Smooth muscle cell (in vitro differentiated cells): ENCODE results near the gene ADGRL3. TPM values are rescaled to one million over a fixed set of nuclear protein-coding genes. Genes with fewer than 3 reads are reported as not detected.

Experiments
- DNase-seq: peaks from one replicate; lab custom pipeline; 2025; ENCODE audit not compliant: unreplicated experiment; lab: John Stamatoyannopoulos, UW
- H2AFZ ChIP-seq: fragments of 200-600 bp; sonication (generic); 2 replicates; pipeline ENCODE4 v1.6.0; 2016; ENCODE audit warnings: antibody characterized with exemption, low read depth, mild to moderate bottlenecking
- H3F3A ChIP-seq: fragments of 200-600 bp; sonication (generic); 2 replicates; pipeline ENCODE4 v1.6.0; 2017; ENCODE audit warnings: antibody characterized with exemption, low read depth
- H3K27ac ChIP-seq: fragments of 200-600 bp; sonication (generic); 2 replicates; pipeline ENCODE4 v1.5.1; 2016; ENCODE audit warnings: low read depth, mild to moderate bottlenecking
- H3K27me3 ChIP-seq: fragments of 200-600 bp; sonication (generic); 2 replicates; pipeline ENCODE4 v1.6.1; 2016; ENCODE audit warnings: low read depth, mild to moderate bottlenecking
- H3K36me3 ChIP-seq: fragments of 200-600 bp; sonication (generic); 2 replicates; pipeline ENCODE4 v1.5.1; 2016; ENCODE audit warnings: low read depth
- H3K4me1 ChIP-seq: fragments of 200-600 bp; sonication (generic); 2 replicates; pipeline ENCODE4 v1.5.1; 2016; ENCODE audit warnings: low read depth
- H3K4me2 ChIP-seq: fragments of 200-600 bp; sonication (generic); 2 replicates; pipeline ENCODE4 v1.6.0; 2016; ENCODE audit warnings: mild to moderate bottlenecking
- H3K4me3 ChIP-seq: fragments of 200-600 bp; sonication (generic); 2 replicates; pipeline ENCODE4 v1.5.1; 2016; ENCODE audit warnings: mild to moderate bottlenecking
- H3K79me2 ChIP-seq: fragments of 200-600 bp; sonication (generic); 2 replicates; pipeline ENCODE4 v1.6.0; 2016; ENCODE audit warnings: low read depth, mild to moderate bottlenecking
- H3K9ac ChIP-seq: fragments of 200-600 bp; sonication (generic); 2 replicates; pipeline ENCODE4 v1.6.0; 2016; ENCODE audit warnings: low read depth
- H3K9me3 ChIP-seq: fragments of 200-600 bp; sonication (generic); replicated peaks from 2 replicates; pipeline ENCODE4 v1.5.1; 2016; ENCODE audit warnings: low read depth
- H4K20me1 ChIP-seq: fragments of 200-600 bp; sonication (generic); 2 replicates; pipeline ENCODE4 v1.6.0; 2016; ENCODE audit warnings: low read depth
- CTCF ChIP-seq: fragments of 200-600 bp; sonication (generic); IDR thresholded peaks from 2 replicates; pipeline ENCODE4 v1.5.1; 2017; ENCODE audit warnings: borderline replicate concordance, mild to moderate bottlenecking, antibody characterized with exemption; ENCODE audit not compliant: insufficient read depth, poor library complexity, severe bottlenecking
- WGBS: methylation state at CpG from one replicate; pipeline ENCODE4 v1.1.7; 2016; ENCODE audit warnings: low lambda C conversion rate; 5-methylcytosine and 5-hydroxymethylcytosine counted together
- polyA plus RNA-seq: library from polyadenylated mRNA; unstranded; fragments of >200 nt; fragmentation: Nextera tagmentation; extraction: Ambion mirVana; gene quantifications from 2 replicates; pipeline ENCODE4 v1.2.1, GENCODE V29; 2016
- total RNA-seq: library from RNA; depleted of rRNA; stranded (reverse); fragments of >200 nt; gene quantifications from 2 replicates; pipeline ENCODE4 v1.2.3, GENCODE V29; 2014

ADGRL3 gene
- total and polyA plus RNA-seq, 2 experiments from 2014 or later: 2.4 to 9.5 TPM

- no peaks in the 10 kb centered on the region for H3F3A ChIP-seq
- no peak overlapping the region for H3K27ac ChIP-seq
- no peaks in the 10 kb centered on the region for H3K79me2 ChIP-seq
- no peak overlapping the region for H3K4me2 ChIP-seq
- H3K4me3 ChIP-seq: no peak overlapping the region
- peaks cover 3% of the 10 kb centered on the region for H3K9me3 ChIP-seq
- TF ChIP-seq CTCF: no peak
- no peaks in the 10 kb centered on the region for H3K36me3 ChIP-seq
- no peaks in the 10 kb centered on the region for H3K4me1 ChIP-seq
- no peak for DNase-seq
- no peak overlapping the region for H2AFZ ChIP-seq
- H3K9ac ChIP-seq: no peak overlapping the region
- no peaks in the 10 kb centered on the region for H4K20me1 ChIP-seq
- H3K27me3 ChIP-seq: no peaks in the 10 kb centered on the region
- 53% methylated on average over 5 of the region's 5 CpGs for WGBS
These were observed 19.7 kb upstream of the ADGRL3 start for GRCh38 chr4:61180405-61180804.

GRCh38 chr4:61182915-61183314 lies 17.2 kb upstream of the ADGRL3 start:
- no peak for TF ChIP-seq CTCF
- H3K36me3 ChIP-seq: no peaks in the 10 kb centered on the region
- H3K9me3 ChIP-seq: peaks cover 10% of the 10 kb centered on the region
- H2AFZ ChIP-seq: no peak overlapping the region
- WGBS: 100% methylated on average over 1 of the region's 1 CpG
- H3K27me3 ChIP-seq: no peaks in the 10 kb centered on the region
- no peak overlapping the region for H3K4me2 ChIP-seq
- H3K27ac ChIP-seq: no peak overlapping the region
- no peaks in the 10 kb centered on the region for H3K79me2 ChIP-seq
- no peaks in the 10 kb centered on the region for H3K4me1 ChIP-seq
- H3K9ac ChIP-seq: no peak overlapping the region
- H3K4me3 ChIP-seq: no peak overlapping the region
- no peaks in the 10 kb centered on the region for H4K20me1 ChIP-seq
- no peak for DNase-seq
- H3F3A ChIP-seq: no peaks in the 10 kb centered on the region

- H4K20me1 ChIP-seq: no peaks in the 10 kb centered on the region
- H3K27me3 ChIP-seq: no peaks in the 10 kb centered on the region
- H3K79me2 ChIP-seq: no peaks in the 10 kb centered on the region
- no peak overlapping the region for H2AFZ ChIP-seq
- no peak overlapping the region for H3K4me3 ChIP-seq
- no peaks in the 10 kb centered on the region for H3K36me3 ChIP-seq
- H3K4me2 ChIP-seq: no peak overlapping the region
- H3K9me3 ChIP-seq: peaks cover 10% of the 10 kb centered on the region
- H3F3A ChIP-seq: no peaks in the 10 kb centered on the region
- H3K4me1 ChIP-seq: no peaks in the 10 kb centered on the region
- H3K9ac ChIP-seq: no peak overlapping the region
- DNase-seq: no peak
- TF ChIP-seq CTCF: no peak
- no peak overlapping the region for H3K27ac ChIP-seq
These were observed 14.8 kb upstream of the ADGRL3 start for GRCh38 chr4:61185288-61185687.

- Histone ChIP-seq H3K36me3 (no peaks in the 10 kb centered on the region), H3K4me1 (no peaks in the 10 kb centered on the region), H2AFZ (no peak overlapping the region), H3K9ac (no peak overlapping the region), H4K20me1 (no peaks in the 10 kb centered on the region), H3K9me3 (no peaks in the 10 kb centered on the region), H3K79me2 (no peaks in the 10 kb centered on the region), H3K4me2 (no peak overlapping the region), H3K27ac (no peak overlapping the region), H3K4me3 (no peak overlapping the region), H3F3A (peaks cover 7% of the 10 kb centered on the region), H3K27me3 (no peaks in the 10 kb centered on the region)
- no peak for DNase-seq
- no peak for TF ChIP-seq CTCF
- WGBS: 80% methylated on average over 2 of the region's 2 CpGs
These were observed 7.7 kb upstream of the ADGRL3 start for GRCh38 chr4:61192392-61192791.
